Calu3 (cell line): Measurements from ENCODE around the gene COL8A1. TPM values are rescaled to one million over a fixed set of nuclear protein-coding genes. Genes with fewer than 3 reads are reported as not detected.
"Not testable (repeated sequence)": the region's sequence is repeated elsewhere in the genome, so short reads cannot be mapped to it uniquely, and the experiment has no call there.

Experiments used
- Bru-seq: library from RNA; stranded (reverse); fragments of 400-500 nt; gene quantifications from one replicate; lab custom pipeline; 2021; lab: Mats Ljungman, UMichigan
- BruChase-seq, 2 experiments: library from RNA; stranded (reverse); fragments of 400-500 nt; gene quantifications; one replicate each; lab custom pipeline; 2021; lab: Mats Ljungman, UMichigan
- BruUV-seq: library from RNA; stranded (reverse); fragments of 400-500 nt; replicated peaks from 2 replicates; lab custom pipeline; 2021; lab: Mats Ljungman, UMichigan
- CTCF ChIA-PET: fragments of 300-600 bp; sonication (Branson Sonifier 250); formaldehyde crosslinking; loops from one replicate; lab custom pipeline; 2022; ENCODE audit warnings: antibody characterized with exemption; lab: Charles Lee
- DNase-seq: peaks from one replicate; pipeline ENCODE4 v3.0.0; 2022
- H3K27ac Mint-ChIP-seq: one replicate; pipeline ENCODE4 v1.8.0; 2022; ENCODE audit warnings: mixed read lengths; ENCODE audit not compliant: unreplicated experiment
- H3K27me3 Mint-ChIP-seq: one replicate; pipeline ENCODE4 v1.8.0; 2022; ENCODE audit warnings: mixed read lengths; ENCODE audit not compliant: unreplicated experiment
- H3K36me3 Mint-ChIP-seq: one replicate; pipeline ENCODE4 v1.8.0; 2022; ENCODE audit warnings: mild to moderate bottlenecking, moderate library complexity, mixed read lengths; ENCODE audit not compliant: insufficient read depth, unreplicated experiment
- H3K4me1 Mint-ChIP-seq: one replicate; pipeline ENCODE4 v1.8.0; 2022; ENCODE audit warnings: mild to moderate bottlenecking, low read depth, mixed read lengths; ENCODE audit not compliant: unreplicated experiment
- H3K4me3 Mint-ChIP-seq: one replicate; pipeline ENCODE4 v1.8.0; 2022; ENCODE audit warnings: mild to moderate bottlenecking, low read depth, moderate library complexity, mixed read lengths; ENCODE audit not compliant: unreplicated experiment
- H3K9me3 Mint-ChIP-seq: one replicate; pipeline ENCODE4 v1.8.0; 2022; ENCODE audit warnings: low read depth, mixed read lengths; ENCODE audit not compliant: unreplicated experiment
- CTCF ChIP-seq: fragments of 200-600 bp; IDR thresholded peaks from one replicate; pipeline ENCODE4 v1.8.0; 2022; ENCODE audit warnings: antibody characterized with exemption; ENCODE audit not compliant: unreplicated experiment
- intact Hi-C: fragments of 100-400 bp; cut with micrococcal nuclease; formaldehyde crosslinking; loops from one replicate; pipeline ENCODE4 v1.10.0; 2022; ENCODE audit not compliant: unreplicated experiment
- long read RNA-seq: library from polyadenylated mRNA; stranded (forward); transcript quantifications from one replicate; pipeline ENCODE4 v2.0.0, GENCODE V29; 2022
- total RNA-seq: library from RNA; stranded (reverse); gene quantifications from 2 replicates; pipeline ENCODE4 v1.2.3, GENCODE V29; 2022

Gene COL8A1
- 0.71 and 1.1 TPM in 2 replicates for total RNA-seq
- percentile 28 among the genes with signal in this experiment for Bru-seq, nascent RNA
- BruChase-seq, experiment 1, labeled RNA remaining after a 6-hour chase = percentile 18 among the genes with signal in this experiment
- percentile 18 among the genes with signal in this experiment for BruChase-seq, experiment 2, labeled RNA remaining after a 2-hour chase
- long read RNA-seq, partial matches to known transcripts = 1 of 2 reads
- long read RNA-seq, other reads (novel, unspliced or antisense) = 1 of 2 reads

GRCh38 chr3:99638167-99638948 is at the start of gene COL8A1:
Gene COL8A1, plus strand, starts transcription at chr3:99638594. Its CDS starts 152,089 bp downstream, at chr3:99790683.
- H3K27ac Mint-ChIP-seq = peak within 1 kb of the TSS; percentile 48
- peaks cover 14% of the 10 kb centered on the region for H3K36me3 Mint-ChIP-seq
- H3K27me3 Mint-ChIP-seq = no peaks in the 10 kb centered on the region
- peaks cover 42% of the 10 kb centered on the region for H3K4me1 Mint-ChIP-seq
- no peaks in the 10 kb centered on the region for H3K9me3 Mint-ChIP-seq
- intact Hi-C loops = no loop called here
- DNase-seq = peak; percentile 19
- no TSS peak for BruUV-seq
- CTCF ChIA-PET = interaction anchor here (0.6 kb wide), 1 partner anchor 481 kb away, joined by 4 read pairs; no protein-coding TSS in a partner anchor
- TF ChIP-seq CTCF = no peak
- H3K4me3 Mint-ChIP-seq = peak within 1 kb of the TSS; percentile 81

GRCh38 chr3:99589168-99589567 is 49.2 kb upstream of the COL8A1 start:
- BruUV-seq, intact Hi-C loops: not testable (repeated sequence)

GRCh38 chr3:99599894-99600293 is 38.5 kb upstream of the COL8A1 start:
- CTCF ChIA-PET = no interaction called here
- H3K27me3 Mint-ChIP-seq = no peaks in the 10 kb centered on the region
- H3K9me3 Mint-ChIP-seq = no peaks in the 10 kb centered on the region
- H3K4me3 Mint-ChIP-seq = no peak overlapping the region
- intact Hi-C loops = no loop called here
- no peak for TF ChIP-seq CTCF
- no TSS peak for BruUV-seq
- no peak overlapping the region for H3K27ac Mint-ChIP-seq
- no peak for DNase-seq
- no peaks in the 10 kb centered on the region for H3K4me1 Mint-ChIP-seq
- H3K36me3 Mint-ChIP-seq = no peaks in the 10 kb centered on the region

More at GRCh38 chr3:99589168-99589567, 49.2 kb upstream of the COL8A1 start:
- not testable (repeated sequence) for H3K4me1 Mint-ChIP-seq, H3K36me3 Mint-ChIP-seq, H3K27ac Mint-ChIP-seq, H3K9me3 Mint-ChIP-seq, DNase-seq, H3K4me3 Mint-ChIP-seq, H3K27me3 Mint-ChIP-seq
- CTCF ChIA-PET = interaction anchor here (0.8 kb wide), 1 partner anchor 416 kb away, joined by 3 read pairs; no protein-coding TSS in a partner anchor

- H3K36me3 Mint-ChIP-seq = no peaks in the 10 kb centered on the region
- BruUV-seq = no TSS peak
- DNase-seq = no peak
- no peak overlapping the region for H3K27ac Mint-ChIP-seq
- CTCF ChIA-PET = no interaction called here
- no peak overlapping the region for H3K4me3 Mint-ChIP-seq
- no peaks in the 10 kb centered on the region for H3K27me3 Mint-ChIP-seq
- no peak for TF ChIP-seq CTCF
- H3K9me3 Mint-ChIP-seq = no peaks in the 10 kb centered on the region
- intact Hi-C loops = no loop called here
- no peaks in the 10 kb centered on the region for H3K4me1 Mint-ChIP-seq
Measured at GRCh38 chr3:99601515-99601914, 36.9 kb upstream of the COL8A1 start.
